ENCODE results near the gene ADA.

- TF ChIP-seq CTCF (IDR thresholded peaks at IDR 0.05; ENCODE audit: insufficient read depth, low read depth, low read length): no peak
- TF ChIP-seq EZH2 (IDR thresholded peaks at IDR 0.05; ENCODE audit: insufficient read depth, low read length): no peak
Observed at GRCh38 chr20:44596010-44596409, 55.5 kb downstream of the ADA start.
